Measurements from ENCODE around the gene SPATA20. TPM values are rescaled to one million over a fixed set of nuclear protein-coding genes. Genes with fewer than 3 reads are reported as not detected.
A peak's percentile ranks its signal among the peaks of the same experiment; 100 is the strongest.

The SPATA20 gene
- total RNA-seq, 1 experiment from 2014 or later = 11.1 TPM

DNA sequence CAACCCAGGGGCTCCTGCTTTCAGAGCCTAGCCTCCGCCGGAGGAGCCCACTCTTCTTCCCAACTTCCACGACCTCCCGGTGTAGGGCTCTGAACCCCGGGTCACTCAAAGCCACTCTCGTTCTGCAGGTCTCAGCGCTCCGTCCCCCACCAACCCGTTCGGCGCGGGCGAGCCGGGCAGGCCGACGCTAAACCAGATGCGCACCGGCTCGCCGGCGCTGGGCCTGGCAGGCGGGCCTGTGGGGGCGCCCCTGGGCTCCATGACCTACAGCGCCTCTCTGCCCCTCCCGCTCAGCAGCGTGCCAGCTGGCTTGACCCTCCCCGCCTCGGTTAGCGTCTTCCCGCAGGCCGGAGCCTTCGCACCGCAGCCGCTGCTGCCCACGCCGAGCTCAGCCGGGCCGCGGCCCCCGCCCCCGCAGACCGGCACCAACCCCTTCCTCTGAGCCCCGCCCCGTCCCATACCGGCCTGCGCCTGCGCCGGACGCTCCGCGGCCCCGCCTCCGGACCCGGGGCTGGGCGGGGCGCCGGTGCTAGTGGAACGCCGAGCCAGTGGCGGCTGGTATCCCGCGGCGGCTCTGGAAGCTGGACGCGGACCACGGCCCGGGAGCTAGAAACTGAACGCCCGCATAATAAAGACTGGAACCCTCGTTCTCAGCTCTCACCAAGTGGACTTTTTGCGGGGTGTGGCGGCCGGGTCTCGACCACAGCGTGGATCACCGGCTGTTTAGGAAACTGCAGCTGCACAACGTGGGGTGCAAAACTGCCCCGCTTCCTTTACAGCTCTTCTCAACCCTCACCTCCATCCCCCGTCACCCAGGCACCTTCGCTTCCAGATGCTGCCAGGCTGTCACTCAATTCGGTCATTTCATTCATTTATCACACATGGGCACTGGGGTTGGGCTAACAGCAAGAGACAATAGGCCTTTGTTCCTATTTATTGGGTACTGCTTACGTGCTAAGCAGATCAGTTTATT, 5.0 kb upstream of the SPATA20 start:
- H3K4me1 ChIP-seq (ENCODE audit: insufficient read depth, low read length, poor library complexity, severe bottlenecking) = peaks cover 15% of the 10 kb centered on the region
- H3K27ac ChIP-seq (ENCODE audit: low read depth, low read length, poor library complexity, severe bottlenecking) = peak overlapping the region; percentile 56
- no peaks in the 10 kb centered on the region for H3K9me3 ChIP-seq (ENCODE audit: low read depth, low read length, poor library complexity, severe bottlenecking)
- TF ChIP-seq, protein P1, sequence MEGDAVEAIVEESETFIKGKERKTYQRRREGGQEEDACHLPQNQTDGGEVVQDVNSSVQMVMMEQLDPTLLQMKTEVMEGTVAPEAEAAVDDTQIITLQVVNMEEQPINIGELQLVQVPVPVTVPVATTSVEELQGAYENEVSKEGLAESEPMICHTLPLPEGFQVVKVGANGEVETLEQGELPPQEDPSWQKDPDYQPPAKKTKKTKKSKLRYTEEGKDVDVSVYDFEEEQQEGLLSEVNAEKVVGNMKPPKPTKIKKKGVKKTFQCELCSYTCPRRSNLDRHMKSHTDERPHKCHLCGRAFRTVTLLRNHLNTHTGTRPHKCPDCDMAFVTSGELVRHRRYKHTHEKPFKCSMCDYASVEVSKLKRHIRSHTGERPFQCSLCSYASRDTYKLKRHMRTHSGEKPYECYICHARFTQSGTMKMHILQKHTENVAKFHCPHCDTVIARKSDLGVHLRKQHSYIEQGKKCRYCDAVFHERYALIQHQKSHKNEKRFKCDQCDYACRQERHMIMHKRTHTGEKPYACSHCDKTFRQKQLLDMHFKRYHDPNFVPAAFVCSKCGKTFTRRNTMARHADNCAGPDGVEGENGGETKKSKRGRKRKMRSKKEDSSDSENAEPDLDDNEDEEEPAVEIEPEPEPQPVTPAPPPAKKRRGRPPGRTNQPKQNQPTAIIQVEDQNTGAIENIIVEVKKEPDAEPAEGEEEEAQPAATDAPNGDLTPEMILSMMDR (conservative IDR thresholded peaks at IDR 0.05; ENCODE audit: low read depth, low read length) = peak; percentile 39; the same call in 1 of the 2 replicates
- TF ChIP-seq EZH2 (IDR thresholded peaks at IDR 0.05; ENCODE audit: borderline replicate concordance, low read depth, low read length, poor library complexity, severe bottlenecking) = no peak
- POLR2A ChIA-PET (ENCODE audit: low non-redundant PET) = no interaction called here
- BruUV-seq (replicated peaks) = no TSS peak
- H3K4me3 ChIP-seq (ENCODE audit: low read depth, low read length, poor library complexity, severe bottlenecking) = peak overlapping the region; percentile 58
- CTCF ChIA-PET = no interaction called here
- no peaks in the 10 kb centered on the region for H3K36me3 ChIP-seq (ENCODE audit: insufficient read depth, low read length, poor library complexity, severe bottlenecking)
- no peaks in the 10 kb centered on the region for H3K27me3 ChIP-seq (replicated peaks; ENCODE audit: insufficient read depth, low read depth, low read length, poor library complexity)
- intact Hi-C loops (cut with micrococcal nuclease; ENCODE audit: unreplicated experiment) = loop anchor here (5.0 to 10.0 kb wide), 2 partner anchors 60 to 243 kb away; no protein-coding TSS in a partner anchor
- peak; percentile 88 for DNase-seq (ENCODE audit: low spot score)

DNA sequence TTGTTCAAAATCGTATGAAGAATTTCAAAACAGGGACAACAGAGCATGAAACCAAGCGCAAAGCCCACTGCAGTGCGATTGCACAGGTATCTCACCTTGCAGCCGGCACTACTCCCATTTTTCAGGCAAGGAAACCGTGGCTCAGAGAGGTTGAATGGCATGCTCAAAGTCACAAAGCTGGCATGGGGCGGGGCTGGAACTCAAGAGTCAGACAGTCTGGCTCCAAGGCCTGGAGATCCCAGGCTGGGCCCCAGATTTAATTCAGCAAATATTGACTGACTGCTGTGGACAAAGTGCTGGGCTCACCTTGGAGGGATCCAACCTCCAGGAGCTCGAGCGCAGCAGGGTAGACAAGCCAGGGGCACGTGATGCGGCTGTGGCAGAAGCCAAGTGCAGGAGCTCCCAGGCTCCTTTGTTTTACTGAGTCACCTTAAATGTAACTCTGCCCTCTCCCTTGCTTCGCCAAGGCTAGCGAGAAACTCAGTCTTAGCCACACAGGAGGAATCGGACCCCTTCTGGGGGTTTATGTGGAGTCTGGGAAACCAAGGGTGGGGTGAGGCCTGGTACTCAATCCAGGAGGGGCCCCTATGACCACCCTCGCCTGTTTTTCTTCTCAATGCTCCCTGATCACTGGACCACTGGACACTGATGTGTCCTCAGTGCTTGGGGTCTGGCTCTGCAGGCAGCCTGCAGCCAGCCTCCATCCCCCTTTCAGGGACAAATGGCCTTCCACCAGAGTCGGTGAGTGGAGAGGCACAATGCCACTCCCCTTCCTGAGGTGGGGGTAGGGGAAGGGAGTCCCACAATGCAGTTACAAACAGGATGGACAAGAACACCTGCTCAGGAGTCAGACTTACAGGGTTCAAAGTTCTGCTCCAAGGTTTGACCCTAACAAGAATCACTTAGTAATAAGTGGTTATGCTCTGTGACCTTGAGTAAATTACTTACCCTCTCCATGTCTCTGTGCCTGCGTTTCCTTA, 3.9 kb upstream of the SPATA20 start:
- BruUV-seq (replicated peaks) = no TSS peak
- intact Hi-C loops (cut with micrococcal nuclease; ENCODE audit: unreplicated experiment) = loop anchor here (5.0 to 10.0 kb wide), 2 partner anchors 61 to 242 kb away; no protein-coding TSS in a partner anchor
- Histone ChIP-seq H3K4me1 (ENCODE audit: insufficient read depth, low read length, poor library complexity, severe bottlenecking) (peaks cover 20% of the 10 kb centered on the region), H3K27ac (ENCODE audit: low read depth, low read length, poor library complexity, severe bottlenecking) (no peak overlapping the region), H3K9me3 (ENCODE audit: low read depth, low read length, poor library complexity, severe bottlenecking) (no peaks in the 10 kb centered on the region), H3K36me3 (ENCODE audit: insufficient read depth, low read length, poor library complexity, severe bottlenecking) (no peaks in the 10 kb centered on the region), H3K27me3 (replicated peaks; ENCODE audit: insufficient read depth, low read depth, low read length, poor library complexity) (no peaks in the 10 kb centered on the region), H3K4me3 (ENCODE audit: low read depth, low read length, poor library complexity, severe bottlenecking) (peak overlapping the region; percentile 58)
- DNase-seq (ENCODE audit: low spot score) = no peak
- no peak for TF ChIP-seq EZH2 (IDR thresholded peaks at IDR 0.05; ENCODE audit: borderline replicate concordance, low read depth, low read length, poor library complexity, severe bottlenecking)
- TF ChIP-seq, protein P1 (conservative IDR thresholded peaks at IDR 0.05; ENCODE audit: low read depth, low read length) = no peak
- POLR2A ChIA-PET (ENCODE audit: low non-redundant PET) = no interaction called here
- CTCF ChIA-PET = interaction anchor here (0.6 kb wide), 1 partner anchor 64 kb away, joined by 3 read pairs; no protein-coding TSS in a partner anchor

DNA sequence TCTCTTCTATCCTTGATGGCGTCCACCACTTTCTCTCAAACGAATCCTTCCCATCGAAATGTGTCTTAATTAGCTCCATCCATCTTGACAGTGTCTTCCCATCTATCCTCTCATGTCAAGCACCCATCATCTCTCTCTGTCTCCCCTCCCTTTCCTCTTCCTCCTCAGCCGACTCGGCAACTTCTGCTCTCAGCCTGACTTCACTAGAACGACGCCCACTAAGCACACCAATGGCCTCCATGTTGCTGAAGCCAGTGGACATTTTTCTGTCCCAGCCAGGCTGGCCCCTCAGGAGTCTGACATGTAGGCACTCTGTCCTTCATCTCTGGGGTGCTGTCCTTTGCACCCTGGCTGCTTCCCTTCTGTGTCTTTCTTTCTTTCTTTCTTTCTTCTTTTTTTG, 2.5 kb upstream of the SPATA20 start:
- TF ChIP-seq EZH2 (IDR thresholded peaks at IDR 0.05; ENCODE audit: borderline replicate concordance, low read depth, low read length, poor library complexity, severe bottlenecking) = no peak
- intact Hi-C loops (cut with micrococcal nuclease; ENCODE audit: unreplicated experiment) = loop anchor here (5.0 to 10.0 kb wide), 2 partner anchors 62 to 240 kb away; no protein-coding TSS in a partner anchor
- Histone ChIP-seq H3K27me3 (replicated peaks; ENCODE audit: insufficient read depth, low read depth, low read length, poor library complexity) (no peaks in the 10 kb centered on the region), H3K9me3 (ENCODE audit: low read depth, low read length, poor library complexity, severe bottlenecking) (no peaks in the 10 kb centered on the region), H3K4me1 (ENCODE audit: insufficient read depth, low read length, poor library complexity, severe bottlenecking) (peaks cover 20% of the 10 kb centered on the region), H3K4me3 (ENCODE audit: low read depth, low read length, poor library complexity, severe bottlenecking) (no peak overlapping the region), H3K27ac (ENCODE audit: low read depth, low read length, poor library complexity, severe bottlenecking) (no peak overlapping the region), H3K36me3 (ENCODE audit: insufficient read depth, low read length, poor library complexity, severe bottlenecking) (no peaks in the 10 kb centered on the region)
- ChIA-PET CTCF (interaction anchor here (0.6 kb wide), 1 partner anchor 160 kb away, joined by 10 read pairs; no protein-coding TSS in a partner anchor), POLR2A (ENCODE audit: low non-redundant PET) (no interaction called here)
- no peak for DNase-seq (ENCODE audit: low spot score)
- no TSS peak for BruUV-seq (replicated peaks)

Measured in A673 (cell line).